Progenitor cell of endocrine pancreas (in vitro differentiated cells): ENCODE data around the gene CNTN2. TPM values are rescaled to one million over a fixed set of nuclear protein-coding genes. Genes with fewer than 3 reads are reported as not detected.

Source experiments
- DNase-seq: peaks from one replicate; pipeline ENCODE4 v3.0.0; 2021; ENCODE audit warnings: low spot score; ENCODE audit not compliant: unreplicated experiment
- H3K27ac Mint-ChIP-seq: 2 replicates; pipeline ENCODE4 v1.8.0; 2021; ENCODE audit warnings: mild to moderate bottlenecking, moderate library complexity, mixed read lengths
- H3K27me3 Mint-ChIP-seq: 2 replicates; pipeline ENCODE4 v1.8.0; 2021; ENCODE audit warnings: mixed read lengths
- H3K36me3 Mint-ChIP-seq: 2 replicates; pipeline ENCODE4 v1.8.0; 2022; ENCODE audit warnings: mixed read lengths; ENCODE audit not compliant: insufficient read depth
- H3K4me1 Mint-ChIP-seq: 2 replicates; pipeline ENCODE4 v1.8.0; 2021; ENCODE audit warnings: low read depth, mixed read lengths
- H3K4me3 Mint-ChIP-seq: 2 replicates; pipeline ENCODE4 v1.8.0; 2021; ENCODE audit warnings: low read depth, mild to moderate bottlenecking, moderate library complexity, mixed read lengths
- H3K9me3 Mint-ChIP-seq: 2 replicates; pipeline ENCODE4 v1.8.0; 2021; ENCODE audit warnings: low read depth, mixed read lengths
- total RNA-seq: library from RNA; stranded (reverse); gene quantifications from 2 replicates; pipeline ENCODE4 v1.2.1, GENCODE V29; 2021
- TF ChIP-seq, protein P1 (sequence below): fragments of 200-600 bp; sonication (generic); IDR thresholded peaks from one replicate; pipeline ENCODE4 v1.5.0; 2021; ENCODE audit warnings: antibody characterized with exemption, mild to moderate bottlenecking; ENCODE audit not compliant: unreplicated experiment

CNTN2 gene
- total RNA-seq, 1 donor from 2014 or later, result not detected

GRCh38 chr1:205062895-205063294 lies 19.9 kb downstream of the CNTN2 start:
- no peaks in the 10 kb centered on the region for H3K9me3 Mint-ChIP-seq

DNA sequence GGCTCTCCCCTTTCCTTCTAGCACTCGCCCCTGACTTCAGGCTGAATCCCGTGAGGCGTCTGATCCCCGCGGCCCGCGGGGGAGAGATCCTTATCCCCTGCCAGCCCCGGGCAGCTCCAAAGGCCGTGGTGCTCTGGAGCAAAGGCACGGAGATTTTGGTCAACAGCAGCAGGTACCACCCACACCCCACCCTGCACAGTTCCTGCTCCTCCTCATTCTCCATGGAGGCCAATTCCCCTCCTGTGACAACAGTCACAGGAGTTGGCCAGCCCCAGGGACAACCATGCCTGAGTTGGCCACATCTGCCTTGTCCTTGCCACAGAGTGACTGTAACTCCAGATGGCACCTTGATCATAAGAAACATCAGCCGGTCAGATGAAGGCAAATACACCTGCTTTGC lies 21.3 kb downstream of the CNTN2 start:
- H3K4me3 Mint-ChIP-seq, result no peak overlapping the region
- no peaks in the 10 kb centered on the region for H3K4me1 Mint-ChIP-seq
- DNase-seq, result no peak
- no peaks in the 10 kb centered on the region for H3K9me3 Mint-ChIP-seq
- H3K27me3 Mint-ChIP-seq, result no peaks in the 10 kb centered on the region
- no peak overlapping the region for H3K27ac Mint-ChIP-seq
- H3K36me3 Mint-ChIP-seq, result no peaks in the 10 kb centered on the region
- TF ChIP-seq, protein P1, sequence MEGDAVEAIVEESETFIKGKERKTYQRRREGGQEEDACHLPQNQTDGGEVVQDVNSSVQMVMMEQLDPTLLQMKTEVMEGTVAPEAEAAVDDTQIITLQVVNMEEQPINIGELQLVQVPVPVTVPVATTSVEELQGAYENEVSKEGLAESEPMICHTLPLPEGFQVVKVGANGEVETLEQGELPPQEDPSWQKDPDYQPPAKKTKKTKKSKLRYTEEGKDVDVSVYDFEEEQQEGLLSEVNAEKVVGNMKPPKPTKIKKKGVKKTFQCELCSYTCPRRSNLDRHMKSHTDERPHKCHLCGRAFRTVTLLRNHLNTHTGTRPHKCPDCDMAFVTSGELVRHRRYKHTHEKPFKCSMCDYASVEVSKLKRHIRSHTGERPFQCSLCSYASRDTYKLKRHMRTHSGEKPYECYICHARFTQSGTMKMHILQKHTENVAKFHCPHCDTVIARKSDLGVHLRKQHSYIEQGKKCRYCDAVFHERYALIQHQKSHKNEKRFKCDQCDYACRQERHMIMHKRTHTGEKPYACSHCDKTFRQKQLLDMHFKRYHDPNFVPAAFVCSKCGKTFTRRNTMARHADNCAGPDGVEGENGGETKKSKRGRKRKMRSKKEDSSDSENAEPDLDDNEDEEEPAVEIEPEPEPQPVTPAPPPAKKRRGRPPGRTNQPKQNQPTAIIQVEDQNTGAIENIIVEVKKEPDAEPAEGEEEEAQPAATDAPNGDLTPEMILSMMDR, result no peak

More at GRCh38 chr1:205062895-205063294, 19.9 kb downstream of the CNTN2 start:
- Mint-ChIP-seq H3K27ac (no peak overlapping the region), H3K36me3 (no peaks in the 10 kb centered on the region), H3K27me3 (no peaks in the 10 kb centered on the region), H3K4me1 (no peaks in the 10 kb centered on the region), H3K4me3 (no peak overlapping the region)
- DNase-seq, result no peak
- TF ChIP-seq, protein P1, result no peak

- DNase-seq, result no peak
- TF ChIP-seq, protein P1, result no peak
- Mint-ChIP-seq H3K4me3 (no peak overlapping the region), H3K9me3 (no peaks in the 10 kb centered on the region), H3K36me3 (no peaks in the 10 kb centered on the region), H3K4me1 (no peaks in the 10 kb centered on the region), H3K27ac (no peak overlapping the region), H3K27me3 (no peaks in the 10 kb centered on the region)
Measured at GRCh38 chr1:205064741-205065316, 21.8 kb downstream of the CNTN2 start.

DNA sequence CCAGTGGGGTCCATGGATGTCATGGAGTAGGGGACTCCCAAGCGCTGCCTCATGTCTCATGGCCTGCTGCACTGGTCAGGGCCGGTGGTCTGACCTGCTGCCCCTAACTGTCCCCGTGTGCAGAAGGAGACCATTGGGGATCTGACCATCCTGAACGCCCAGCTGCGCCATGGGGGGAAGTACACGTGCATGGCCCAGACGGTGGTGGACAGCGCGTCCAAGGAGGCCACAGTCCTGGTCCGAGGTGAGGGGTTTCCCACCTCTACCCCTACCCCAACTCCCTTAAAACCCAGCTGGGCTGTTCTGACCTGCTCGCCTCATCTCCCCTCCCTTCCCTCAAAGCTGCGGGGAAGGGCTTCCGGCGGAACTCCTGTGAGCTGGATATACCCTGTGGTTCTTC lies 22.7 kb downstream of the CNTN2 start:
- Mint-ChIP-seq H3K36me3 (no peaks in the 10 kb centered on the region), H3K9me3 (no peaks in the 10 kb centered on the region), H3K27me3 (no peaks in the 10 kb centered on the region), H3K4me1 (no peaks in the 10 kb centered on the region), H3K4me3 (no peak overlapping the region), H3K27ac (no peak overlapping the region)
- TF ChIP-seq, protein P1, result no peak
- DNase-seq, result no peak

DNA sequence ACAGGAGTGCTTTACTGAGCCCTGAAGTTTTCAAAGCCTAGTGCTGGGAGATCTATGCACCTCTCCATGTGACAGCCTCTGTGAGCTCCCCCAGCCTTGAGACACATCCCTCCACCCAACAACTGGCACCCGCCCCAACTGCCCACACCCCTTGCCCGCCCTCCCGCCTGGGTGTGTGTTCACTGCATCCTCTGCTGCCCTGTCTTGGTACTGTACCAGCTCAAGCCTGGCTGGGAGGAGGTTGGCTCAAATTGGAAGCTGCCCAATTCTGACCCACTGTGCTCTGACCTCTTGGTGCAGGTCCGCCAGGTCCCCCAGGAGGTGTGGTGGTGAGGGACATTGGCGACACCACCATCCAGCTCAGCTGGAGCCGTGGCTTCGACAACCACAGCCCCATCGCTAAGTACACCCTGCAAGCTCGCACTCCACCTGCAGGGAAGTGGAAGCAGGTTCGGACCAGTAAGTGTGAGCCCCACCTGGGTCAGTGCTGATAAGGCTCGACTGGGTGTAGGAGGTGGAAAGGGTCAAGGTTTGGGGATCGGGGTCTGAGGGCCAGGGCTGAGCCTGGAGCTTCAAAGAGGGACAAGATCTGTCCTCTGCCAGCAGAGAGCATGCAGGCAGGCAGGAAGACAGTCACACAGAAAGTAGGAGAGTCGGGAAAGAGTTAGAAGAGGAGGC lies 23.3 kb downstream of the CNTN2 start:
- H3K36me3 Mint-ChIP-seq, result no peaks in the 10 kb centered on the region
- no peak overlapping the region for H3K27ac Mint-ChIP-seq
- no peak overlapping the region for H3K4me3 Mint-ChIP-seq
- no peaks in the 10 kb centered on the region for H3K27me3 Mint-ChIP-seq
- no peak for DNase-seq
- TF ChIP-seq, protein P1, result no peak
- no peaks in the 10 kb centered on the region for H3K9me3 Mint-ChIP-seq
- no peaks in the 10 kb centered on the region for H3K4me1 Mint-ChIP-seq
